GM12875 (cell line): ENCODE data around the gene PGLYRP4.

Source experiments
- H3K4me3 ChIP-seq: one replicate; pipeline ENCODE4 v1.5.1; 2011; ENCODE audit warnings: low read depth, low read length, control low read depth
- TF ChIP-seq, protein P1 (sequence below): IDR thresholded peaks from 2 replicates; pipeline ENCODE4 v1.5.1; 2011; ENCODE audit warnings: low read depth, mild to moderate bottlenecking, control low read depth, inconsistent platforms, low read length, moderate library complexity, borderline replicate concordance; ENCODE audit not compliant: insufficient read depth

Gene PGLYRP4

DNA sequence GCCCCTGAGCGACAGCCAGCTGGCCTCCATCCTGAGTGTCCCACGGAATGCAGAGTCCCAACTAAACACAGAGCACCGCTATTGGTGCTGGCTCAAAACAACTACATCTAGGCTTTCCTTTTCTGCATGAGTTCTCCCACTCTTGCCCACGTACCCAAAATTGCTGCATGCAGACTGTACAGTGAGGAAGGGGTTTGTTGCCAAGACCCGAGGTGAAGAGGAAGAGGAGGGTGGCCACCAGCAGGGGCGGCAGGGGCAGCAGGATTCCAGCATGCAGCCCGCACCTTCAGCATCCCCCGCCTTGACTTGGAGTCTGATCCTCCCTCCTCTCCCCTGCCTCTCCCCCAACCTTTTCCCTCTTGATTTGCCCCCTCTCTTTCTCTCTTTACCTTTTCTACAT lies 17.1 kb upstream of the PGLYRP4 start:
- TF ChIP-seq, protein P1, sequence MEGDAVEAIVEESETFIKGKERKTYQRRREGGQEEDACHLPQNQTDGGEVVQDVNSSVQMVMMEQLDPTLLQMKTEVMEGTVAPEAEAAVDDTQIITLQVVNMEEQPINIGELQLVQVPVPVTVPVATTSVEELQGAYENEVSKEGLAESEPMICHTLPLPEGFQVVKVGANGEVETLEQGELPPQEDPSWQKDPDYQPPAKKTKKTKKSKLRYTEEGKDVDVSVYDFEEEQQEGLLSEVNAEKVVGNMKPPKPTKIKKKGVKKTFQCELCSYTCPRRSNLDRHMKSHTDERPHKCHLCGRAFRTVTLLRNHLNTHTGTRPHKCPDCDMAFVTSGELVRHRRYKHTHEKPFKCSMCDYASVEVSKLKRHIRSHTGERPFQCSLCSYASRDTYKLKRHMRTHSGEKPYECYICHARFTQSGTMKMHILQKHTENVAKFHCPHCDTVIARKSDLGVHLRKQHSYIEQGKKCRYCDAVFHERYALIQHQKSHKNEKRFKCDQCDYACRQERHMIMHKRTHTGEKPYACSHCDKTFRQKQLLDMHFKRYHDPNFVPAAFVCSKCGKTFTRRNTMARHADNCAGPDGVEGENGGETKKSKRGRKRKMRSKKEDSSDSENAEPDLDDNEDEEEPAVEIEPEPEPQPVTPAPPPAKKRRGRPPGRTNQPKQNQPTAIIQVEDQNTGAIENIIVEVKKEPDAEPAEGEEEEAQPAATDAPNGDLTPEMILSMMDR: no peak
- no peak overlapping the region for H3K4me3 ChIP-seq

GRCh38 chr1:153364766-153365666 lies 16.4 kb upstream of the PGLYRP4 start:
- TF ChIP-seq, protein P1: no peak
- H3K4me3 ChIP-seq: no peak overlapping the region

- TF ChIP-seq, protein P1: no peak
- H3K4me3 ChIP-seq: no peak overlapping the region
Measured at GRCh38 chr1:153364156-153364555, 15.5 kb upstream of the PGLYRP4 start.

DNA sequence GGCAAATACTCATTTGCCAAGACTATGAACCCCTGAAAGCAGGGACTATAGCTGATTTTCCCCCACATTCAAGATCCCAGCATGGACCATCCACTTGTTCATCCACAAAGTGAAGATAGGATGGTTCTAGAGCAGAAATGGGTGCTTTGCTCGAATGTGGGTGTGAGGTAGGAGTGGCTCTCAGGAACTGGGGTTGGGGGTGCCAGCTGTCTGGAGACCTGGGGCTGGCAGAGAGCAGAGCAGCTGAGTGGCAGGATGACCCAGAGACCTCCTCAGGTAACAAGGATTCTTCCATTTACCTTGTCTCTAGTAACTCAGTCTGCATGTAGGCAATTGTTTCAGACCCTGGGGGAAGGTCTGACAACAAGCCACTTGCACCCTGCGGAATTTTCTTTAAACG lies 15.0 kb upstream of the PGLYRP4 start:
- TF ChIP-seq, protein P1: no peak
- no peak overlapping the region for H3K4me3 ChIP-seq

- H3K4me3 ChIP-seq: no peak overlapping the region
- TF ChIP-seq, protein P1: no peak
Measured at GRCh38 chr1:153362187-153362775, 13.6 kb upstream of the PGLYRP4 start.

DNA sequence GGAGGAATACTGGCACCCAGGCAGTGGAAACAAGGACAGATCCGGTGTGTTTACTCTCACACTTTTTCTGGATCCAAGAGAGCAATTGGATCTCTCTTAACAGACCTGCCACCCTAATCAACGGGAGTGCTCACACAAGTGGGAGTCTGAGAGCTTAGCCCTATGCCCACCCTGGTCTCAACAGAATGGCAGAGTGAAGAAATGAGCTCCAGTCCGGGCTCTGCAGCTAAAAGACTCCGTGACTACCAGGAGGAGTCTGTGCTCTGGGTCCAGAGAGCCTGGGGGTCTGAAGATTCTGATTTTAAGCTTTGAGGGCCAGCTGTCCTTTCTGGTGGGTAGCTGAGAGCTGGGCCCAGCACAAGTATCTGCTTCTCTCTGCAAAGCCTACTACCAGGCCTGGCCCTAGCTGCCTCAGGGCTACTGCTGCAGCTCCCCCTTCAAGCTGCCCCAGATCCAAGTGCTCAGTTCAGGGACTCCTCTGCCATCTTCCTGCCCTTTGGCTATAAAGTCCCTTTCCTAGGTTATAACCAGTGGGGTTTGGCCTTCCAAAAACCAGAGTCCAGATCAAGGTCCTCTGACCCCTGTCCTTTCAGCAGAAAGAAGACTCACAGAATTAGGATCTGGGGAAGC lies 13.0 kb upstream of the PGLYRP4 start:
- H3K4me3 ChIP-seq: no peak overlapping the region
- TF ChIP-seq, protein P1: no peak
